Ascending aorta (tissue), 2 donors: Measurements from ENCODE around the gene ZNF513. TPM values are rescaled to one million over a fixed set of nuclear protein-coding genes. Genes with fewer than 3 reads are reported as not detected.
A peak's percentile ranks its signal among the peaks of the same experiment; 100 is the strongest.
"Not testable (repeated sequence)": the region's sequence is repeated elsewhere in the genome, so short reads cannot be mapped to it uniquely, and the experiment has no call there.

Experiments used
- DNase-seq, 2 donors: peaks; one replicate each; pipeline ENCODE4 v3.0.0-alpha.2; 2019; ENCODE audit warnings: low spot score in 2 of 2
- H3K27ac ChIP-seq, 2 donors: fragments of 200-600 bp; sonication (generic); one replicate each; pipeline ENCODE4 v1.5.1; 2016 to 2017; ENCODE audit warnings: mild to moderate bottlenecking in 1 of 2
- H3K27me3 ChIP-seq: fragments of 200-600 bp; sonication (generic); one replicate; pipeline ENCODE4 v1.5.1; 2017
- H3K36me3 ChIP-seq, 2 donors: fragments of 200-600 bp; sonication (generic); one replicate each; pipeline ENCODE4 v1.5.1; 2016
- H3K4me1 ChIP-seq, 2 donors: fragments of 200-600 bp; sonication (generic); one replicate each; pipeline ENCODE4 v1.5.1; 2016 to 2017; ENCODE audit warnings: mild to moderate bottlenecking in 1 of 2
- H3K4me3 ChIP-seq, 2 donors: fragments of 200-600 bp; sonication (generic); one replicate each; pipeline ENCODE4 v1.5.1; 2016 to 2017; ENCODE audit warnings: mild to moderate bottlenecking in 1 of 2
- H3K9me3 ChIP-seq, 2 donors: fragments of 200-600 bp; sonication (generic); one replicate each; pipeline ENCODE4 v1.5.1; 2016
- CTCF ChIP-seq, 3 experiments: fragments of 200-600 bp in 2 of 3; fragments of 450-650 bp in 1 of 3; sonication (generic) in 2 of 3; IDR thresholded peaks; one replicate each; pipeline ENCODE4 v1.5.1; 2016 to 2019; ENCODE audit warnings: antibody characterized with exemption in 3 of 3, mild to moderate bottlenecking in 1 of 3, moderate library complexity in 1 of 3
- intact Hi-C: fragments of 100-400 bp; cut with DNase I; formaldehyde crosslinking; loops from one replicate; pipeline ENCODE4 v1.15.1; 2023
- total RNA-seq: library from RNA; depleted of rRNA; stranded (reverse); fragments of >200 nt; gene quantifications from one replicate; pipeline ENCODE4 v1.1.0, GENCODE V29; 2016

Gene ZNF513
- 17.7 TPM for total RNA-seq

GRCh38 chr2:27380626-27381545, at the start of gene ZNF513:
Gene ZNF513 (minus strand): TSS chr2:27380734. CDS start chr2:27380526, 208 bp downstream.
- H3K36me3 ChIP-seq = peaks cover 56 to 65% of the 10 kb centered on the region in 2 donors

GRCh38 chr2:27428978-27429541, 48.5 kb upstream of the ZNF513 start:
- Histone ChIP-seq H3K4me1 (peaks cover 16 to 22% of the 10 kb centered on the region in 2 donors), H3K36me3 (peaks cover 10% of the 10 kb centered on the region in 2 donors), H3K9me3 (no peaks in the 10 kb centered on the region), H3K27ac (peak overlapping the region; percentile 95 to 99), H3K4me3 (peak overlapping the region; percentile 93 to 98), H3K27me3 (no peaks in the 10 kb centered on the region)
- DNase-seq = peak in 1 of 2 donors; percentile 89
- intact Hi-C loops = loop anchor here (1.0 to 2.0 kb wide), 7 partner anchors 20 to 154 kb away; partner anchors contain the start of genes EIF2B4, IFT172, MPV17 and PPM1G
- no peak for TF ChIP-seq CTCF (IDR thresholded peaks at IDR 0.05)

More at GRCh38 chr2:27380626-27381545, at the start of gene ZNF513:
- H3K4me1 ChIP-seq = peaks cover 0 to 16% of the 10 kb centered on the region in 2 donors
- TF ChIP-seq CTCF (IDR thresholded peaks at IDR 0.05) = no peak
- no peaks in the 10 kb centered on the region for H3K9me3 ChIP-seq
- DNase-seq = peak; percentile 79 to 98
- intact Hi-C loops = loop anchor here (1.0 to 2.0 kb wide), 4 partner anchors 11 to 48 kb away; partner anchors contain the start of genes EIF2B4, GTF3C2, NRBP1 and PPM1G
- peak within 1 kb of the TSS; percentile 89 to 96 for H3K4me3 ChIP-seq
- H3K27ac ChIP-seq = peak within 1 kb of the TSS; percentile 89 to 90
- H3K27me3 ChIP-seq = no peaks in the 10 kb centered on the region

- H3K4me3 ChIP-seq = peak within 1 kb of the TSS; percentile 93 to 98
- no peaks in the 10 kb centered on the region for H3K9me3 ChIP-seq
- DNase-seq = peak; percentile 58 to 93
- H3K36me3 ChIP-seq = peaks cover 3% of the 10 kb centered on the region in 2 donors
- H3K4me1 ChIP-seq = peaks cover 16 to 22% of the 10 kb centered on the region in 2 donors
- H3K27ac ChIP-seq = peak within 1 kb of the TSS; percentile 95 to 99
- no peaks in the 10 kb centered on the region for H3K27me3 ChIP-seq
- intact Hi-C loops = loop anchor here (1.0 to 2.0 kb wide), 6 partner anchors 19 to 154 kb away; partner anchors contain the start of genes IFT172, MPV17, PPM1G and ZNF512
- TF ChIP-seq CTCF (IDR thresholded peaks at IDR 0.05) = no peak
These were observed 47.9 kb upstream of the ZNF513 start, which contains the start of gene NRBP1 for GRCh38 chr2:27428213-27428977. Gene NRBP1 (plus strand): TSS chr2:27428631. CDS start chr2:27433274, 4,643 bp downstream.

- intact Hi-C loops = loop anchor here (1.0 to 2.0 kb wide), 6 partner anchors 19 to 155 kb away; partner anchors contain the start of genes IFT172, MPV17, PPM1G and ZNF512
- H3K27ac ChIP-seq = peak overlapping the region; percentile 95 to 99
These were observed 47.3 kb upstream of the ZNF513 start for GRCh38 chr2:27427863-27428212.

GRCh38 chr2:27425039-27425438, 44.5 kb upstream of the ZNF513 start:
- H3K4me3 ChIP-seq, H3K4me1 ChIP-seq, H3K27me3 ChIP-seq, H3K36me3 ChIP-seq, H3K27ac ChIP-seq, H3K9me3 ChIP-seq, intact Hi-C loops: not testable (repeated sequence)
- DNase-seq = peak in 1 of 2 donors; percentile 18

More at GRCh38 chr2:27427863-27428212, 47.3 kb upstream of the ZNF513 start:
- Histone ChIP-seq H3K9me3 (no peaks in the 10 kb centered on the region), H3K4me3 (peak overlapping the region; percentile 93 to 98), H3K4me1 (peaks cover 16 to 22% of the 10 kb centered on the region in 2 donors), H3K27me3 (no peaks in the 10 kb centered on the region), H3K36me3 (no peaks in the 10 kb centered on the region)
- DNase-seq = no peak
- TF ChIP-seq CTCF (IDR thresholded peaks at IDR 0.05) = no peak
